HL-60 (cell line): Measurements from ENCODE around the gene CHST3.

Experiments used
- DNase-seq, 2 experiments: peaks; one replicate each; pipeline ENCODE4 v3.0.0-alpha.2; 2010 to 2020; ENCODE audit warnings: low read depth in 1 of 2, low spot score in 1 of 2
- H3K27ac ChIP-seq: fragments of 250-450 bp; sonication (Bioruptor Pico); replicated peaks from 2 replicates; pipeline ENCODE4 v1.5.1; 2020; ENCODE audit warnings: mild to moderate bottlenecking, moderate library complexity
- H3K27me3 ChIP-seq: fragments of 250-450 bp; sonication (Bioruptor Pico); 2 replicates; pipeline ENCODE4 v1.5.1; 2021; ENCODE audit warnings: mild to moderate bottlenecking, moderate library complexity; ENCODE audit not compliant: insufficient read depth, poor library complexity, severe bottlenecking
- H3K4me3 ChIP-seq: replicated peaks from 2 replicates; pipeline ENCODE4 v1.5.1; 2011; ENCODE audit warnings: mild to moderate bottlenecking, control low read depth, low read length; ENCODE audit not compliant: insufficient read depth
- CTCF ChIP-seq: IDR thresholded peaks from one replicate; pipeline ENCODE4 v1.5.1; 2011; ENCODE audit warnings: low read length, control low read depth, inconsistent platforms; ENCODE audit not compliant: insufficient read depth
- GABPA ChIP-seq: IDR thresholded peaks from 2 replicates; pipeline ENCODE4 v1.6.1; 2012; ENCODE audit warnings: low read depth
- POLR2AphosphoS5 ChIP-seq: IDR thresholded peaks from 2 replicates; pipeline ENCODE4 v1.6.1; 2012; ENCODE audit warnings: low read depth
- REST ChIP-seq: IDR thresholded peaks from 2 replicates; pipeline ENCODE4 v1.6.1; 2012; ENCODE audit warnings: low read depth; ENCODE audit not compliant: insufficient replicate concordance
- SPI1 ChIP-seq: IDR thresholded peaks from 2 replicates; pipeline ENCODE4 v1.6.1; 2012; ENCODE audit warnings: low read depth, mild to moderate bottlenecking, borderline replicate concordance

The CHST3 gene

GRCh38 chr10:72007246-72007892 lies 43.2 kb downstream of the CHST3 start:
- Histone ChIP-seq H3K27me3 (no peaks in the 10 kb centered on the region), H3K27ac (no peak overlapping the region), H3K4me3 (no peak overlapping the region)
- TF ChIP-seq CTCF (no peak), SPI1 (peak; percentile 4; the same call in 1 of the 2 replicates)
- peak in 1 of 2 experiments; percentile 25 for DNase-seq

- Histone ChIP-seq H3K27ac (no peak overlapping the region), H3K4me3 (no peak overlapping the region), H3K27me3 (no peaks in the 10 kb centered on the region)
- TF ChIP-seq GABPA (no peak), CTCF (no peak), POLR2AphosphoS5 (no peak), SPI1 (no peak), REST (no peak)
- DNase-seq: no peak
Observed at GRCh38 chr10:72008096-72008981, 44.1 kb downstream of the CHST3 start.

- H3K27me3 ChIP-seq: no peaks in the 10 kb centered on the region
- no peak for DNase-seq
- TF ChIP-seq SPI1 (no peak), CTCF (no peak), GABPA (no peak), REST (no peak), POLR2AphosphoS5 (no peak)
- no peak overlapping the region for H3K27ac ChIP-seq
- H3K4me3 ChIP-seq: no peak overlapping the region
Observed at GRCh38 chr10:72009051-72009424, 44.8 kb downstream of the CHST3 start.
